Prostate gland (tissue), 2 donors: Measurements from ENCODE around the gene DAPK1.

ENCODE experiments used
- POLR2A ChIP-seq: fragments of 450-650 bp; IDR thresholded peaks from one replicate; pipeline ENCODE4 v1.6.1; 2016; ENCODE audit warnings: antibody characterized with exemption, mild to moderate bottlenecking
- POLR2AphosphoS5 ChIP-seq: sonication (generic); formaldehyde crosslinking; IDR thresholded peaks from one replicate; pipeline ENCODE4 v1.6.1; 2017; ENCODE audit warnings: antibody characterized with exemption
- TF ChIP-seq, protein P1 (sequence below), 4 experiments: fragments of 200-600 bp in 2 of 4; fragments of 450-650 bp in 2 of 4; sonication (generic) in 2 of 4; IDR thresholded peaks; 1 replicate in 3 of 4; 2 replicates in 1 of 4; pipeline ENCODE4 v1.5.1; 2016 to 2019; ENCODE audit warnings: antibody characterized with exemption in 4 of 4, mild to moderate bottlenecking in 2 of 4, moderate library complexity in 2 of 4

DNA sequence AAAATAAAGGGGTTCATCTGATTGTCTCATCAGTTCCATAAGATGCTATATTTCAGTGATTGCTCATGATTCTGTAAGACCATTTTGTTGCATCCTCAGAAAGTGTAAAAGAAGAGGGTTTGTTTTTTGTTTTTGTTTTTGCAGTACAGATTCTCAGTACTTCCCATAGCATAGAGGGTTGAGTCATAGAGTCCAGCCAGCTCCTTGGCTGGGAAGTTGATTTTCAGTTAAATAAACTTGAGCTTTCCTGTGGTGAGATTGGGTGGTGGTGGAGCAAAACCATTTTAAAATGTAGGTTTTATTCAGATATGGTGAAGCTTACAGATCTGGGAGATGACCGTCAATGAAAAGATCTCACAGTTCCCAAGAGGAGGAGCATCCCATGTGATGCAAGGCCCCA, 48.2 kb downstream of the DAPK1 start:
- TF ChIP-seq, protein P1, sequence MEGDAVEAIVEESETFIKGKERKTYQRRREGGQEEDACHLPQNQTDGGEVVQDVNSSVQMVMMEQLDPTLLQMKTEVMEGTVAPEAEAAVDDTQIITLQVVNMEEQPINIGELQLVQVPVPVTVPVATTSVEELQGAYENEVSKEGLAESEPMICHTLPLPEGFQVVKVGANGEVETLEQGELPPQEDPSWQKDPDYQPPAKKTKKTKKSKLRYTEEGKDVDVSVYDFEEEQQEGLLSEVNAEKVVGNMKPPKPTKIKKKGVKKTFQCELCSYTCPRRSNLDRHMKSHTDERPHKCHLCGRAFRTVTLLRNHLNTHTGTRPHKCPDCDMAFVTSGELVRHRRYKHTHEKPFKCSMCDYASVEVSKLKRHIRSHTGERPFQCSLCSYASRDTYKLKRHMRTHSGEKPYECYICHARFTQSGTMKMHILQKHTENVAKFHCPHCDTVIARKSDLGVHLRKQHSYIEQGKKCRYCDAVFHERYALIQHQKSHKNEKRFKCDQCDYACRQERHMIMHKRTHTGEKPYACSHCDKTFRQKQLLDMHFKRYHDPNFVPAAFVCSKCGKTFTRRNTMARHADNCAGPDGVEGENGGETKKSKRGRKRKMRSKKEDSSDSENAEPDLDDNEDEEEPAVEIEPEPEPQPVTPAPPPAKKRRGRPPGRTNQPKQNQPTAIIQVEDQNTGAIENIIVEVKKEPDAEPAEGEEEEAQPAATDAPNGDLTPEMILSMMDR (IDR thresholded peaks at IDR 0.05), result no peak
- TF ChIP-seq POLR2AphosphoS5 (no peak), POLR2A (no peak)
